ENCODE data around the gene MAP2K3.

The MAP2K3 gene

GRCh38 chr17:21246698-21247097 lies 37.8 kb upstream of the MAP2K3 start:
- H3K79me2 ChIP-seq (ENCODE audit: control insufficient read depth, insufficient read depth, low read length, unreplicated experiment), result no peaks in the 10 kb centered on the region
- H3K4me3 ChIP-seq (ENCODE audit: low read depth, low read length), result no peak overlapping the region
- no peaks in the 10 kb centered on the region for H3K27me3 ChIP-seq (ENCODE audit: insufficient read depth, low read length)
- peaks cover 17% of the 10 kb centered on the region for H3K4me1 ChIP-seq (ENCODE audit: control insufficient read depth, insufficient read depth, low read length, unreplicated experiment)
- H2AFZ ChIP-seq (ENCODE audit: low read length, unreplicated experiment), result no peak overlapping the region
- H3K27ac ChIP-seq (ENCODE audit: low read depth, low read length), result no peak overlapping the region
- no peaks in the 10 kb centered on the region for H3K36me3 ChIP-seq (ENCODE audit: insufficient read depth, low read length)

- Histone ChIP-seq H3K27ac (ENCODE audit: low read depth, low read length) (no peak overlapping the region), H2AFZ (ENCODE audit: low read length, unreplicated experiment) (no peak overlapping the region), H3K27me3 (ENCODE audit: insufficient read depth, low read length) (no peaks in the 10 kb centered on the region), H3K79me2 (ENCODE audit: control insufficient read depth, insufficient read depth, low read length, unreplicated experiment) (no peaks in the 10 kb centered on the region), H3K4me1 (ENCODE audit: control insufficient read depth, insufficient read depth, low read length, unreplicated experiment) (peaks cover 16% of the 10 kb centered on the region), H3K4me3 (ENCODE audit: low read depth, low read length) (no peak overlapping the region), H3K36me3 (ENCODE audit: insufficient read depth, low read length) (no peaks in the 10 kb centered on the region)
Observed at GRCh38 chr17:21247552-21248258, 36.8 kb upstream of the MAP2K3 start.

- Histone ChIP-seq H3K4me1 (ENCODE audit: control insufficient read depth, insufficient read depth, low read length, unreplicated experiment) (peaks cover 16% of the 10 kb centered on the region), H3K36me3 (ENCODE audit: insufficient read depth, low read length) (no peaks in the 10 kb centered on the region), H3K4me3 (ENCODE audit: low read depth, low read length) (no peak overlapping the region), H3K27ac (ENCODE audit: low read depth, low read length) (no peak overlapping the region), H3K79me2 (ENCODE audit: control insufficient read depth, insufficient read depth, low read length, unreplicated experiment) (no peaks in the 10 kb centered on the region), H3K27me3 (ENCODE audit: insufficient read depth, low read length) (no peaks in the 10 kb centered on the region), H2AFZ (ENCODE audit: low read length, unreplicated experiment) (no peak overlapping the region)
Observed at GRCh38 chr17:21248500-21248899, 36.0 kb upstream of the MAP2K3 start.

GRCh38 chr17:21249086-21249795 lies 35.3 kb upstream of the MAP2K3 start:
- Histone ChIP-seq H3K27ac (ENCODE audit: low read depth, low read length) (no peak overlapping the region), H3K4me3 (ENCODE audit: low read depth, low read length) (no peak overlapping the region)

GRCh38 chr17:21249920-21250703 lies 34.4 kb upstream of the MAP2K3 start:
- H3K27ac ChIP-seq (ENCODE audit: low read depth, low read length), result no peak overlapping the region
- peaks cover 16% of the 10 kb centered on the region for H3K4me1 ChIP-seq (ENCODE audit: control insufficient read depth, insufficient read depth, low read length, unreplicated experiment)
- no peaks in the 10 kb centered on the region for H3K79me2 ChIP-seq (ENCODE audit: control insufficient read depth, insufficient read depth, low read length, unreplicated experiment)
- H3K36me3 ChIP-seq (ENCODE audit: insufficient read depth, low read length), result no peaks in the 10 kb centered on the region
- no peak overlapping the region for H2AFZ ChIP-seq (ENCODE audit: low read length, unreplicated experiment)
- no peaks in the 10 kb centered on the region for H3K27me3 ChIP-seq (ENCODE audit: insufficient read depth, low read length)
- H3K4me3 ChIP-seq (ENCODE audit: low read depth, low read length), result no peak overlapping the region

More at GRCh38 chr17:21249086-21249795, 35.3 kb upstream of the MAP2K3 start:
- no peaks in the 10 kb centered on the region for H3K27me3 ChIP-seq (ENCODE audit: insufficient read depth, low read length)
- H3K4me1 ChIP-seq (ENCODE audit: control insufficient read depth, insufficient read depth, low read length, unreplicated experiment), result peaks cover 16% of the 10 kb centered on the region
- H3K79me2 ChIP-seq (ENCODE audit: control insufficient read depth, insufficient read depth, low read length, unreplicated experiment), result no peaks in the 10 kb centered on the region
- H2AFZ ChIP-seq (ENCODE audit: low read length, unreplicated experiment), result no peak overlapping the region
- no peaks in the 10 kb centered on the region for H3K36me3 ChIP-seq (ENCODE audit: insufficient read depth, low read length)

- Histone ChIP-seq H3K4me3 (ENCODE audit: low read depth, low read length) (no peak overlapping the region), H2AFZ (ENCODE audit: low read length, unreplicated experiment) (no peak overlapping the region), H3K79me2 (ENCODE audit: control insufficient read depth, insufficient read depth, low read length, unreplicated experiment) (no peaks in the 10 kb centered on the region), H3K36me3 (ENCODE audit: insufficient read depth, low read length) (no peaks in the 10 kb centered on the region), H3K27ac (ENCODE audit: low read depth, low read length) (no peak overlapping the region), H3K27me3 (ENCODE audit: insufficient read depth, low read length) (no peaks in the 10 kb centered on the region), H3K4me1 (ENCODE audit: control insufficient read depth, insufficient read depth, low read length, unreplicated experiment) (peaks cover 16% of the 10 kb centered on the region)
Observed at GRCh38 chr17:21250854-21251253, 33.7 kb upstream of the MAP2K3 start.

GRCh38 chr17:21251337-21252010 lies 33.0 kb upstream of the MAP2K3 start:
- peaks cover 17% of the 10 kb centered on the region for H3K4me1 ChIP-seq (ENCODE audit: control insufficient read depth, insufficient read depth, low read length, unreplicated experiment)
- H2AFZ ChIP-seq (ENCODE audit: low read length, unreplicated experiment), result no peak overlapping the region
- H3K4me3 ChIP-seq (ENCODE audit: low read depth, low read length), result no peak overlapping the region
- H3K36me3 ChIP-seq (ENCODE audit: insufficient read depth, low read length), result no peaks in the 10 kb centered on the region
- no peaks in the 10 kb centered on the region for H3K79me2 ChIP-seq (ENCODE audit: control insufficient read depth, insufficient read depth, low read length, unreplicated experiment)
- H3K27ac ChIP-seq (ENCODE audit: low read depth, low read length), result no peak overlapping the region
- no peaks in the 10 kb centered on the region for H3K27me3 ChIP-seq (ENCODE audit: insufficient read depth, low read length)

GRCh38 chr17:21252289-21252795 lies 32.2 kb upstream of the MAP2K3 start:
- Histone ChIP-seq H3K27ac (ENCODE audit: low read depth, low read length) (no peak overlapping the region), H3K4me3 (ENCODE audit: low read depth, low read length) (peak overlapping the region; percentile 78), H2AFZ (ENCODE audit: low read length, unreplicated experiment) (peak overlapping the region; percentile 73)

GRCh38 chr17:21252796-21253645 lies 31.5 kb upstream of the MAP2K3 start, which contains the start of gene NATD1:
Gene NATD1 (minus strand): TSS chr17:21253410. CDS start chr17:21253264, 146 bp downstream.
- no peaks in the 10 kb centered on the region for H3K79me2 ChIP-seq (ENCODE audit: control insufficient read depth, insufficient read depth, low read length, unreplicated experiment)
- peak within 1 kb of the TSS; percentile 78 for H3K4me3 ChIP-seq (ENCODE audit: low read depth, low read length)
- H3K27me3 ChIP-seq (ENCODE audit: insufficient read depth, low read length), result no peaks in the 10 kb centered on the region
- H2AFZ ChIP-seq (ENCODE audit: low read length, unreplicated experiment), result peak within 1 kb of the TSS; percentile 94
- no peaks in the 10 kb centered on the region for H3K36me3 ChIP-seq (ENCODE audit: insufficient read depth, low read length)
- H3K27ac ChIP-seq (ENCODE audit: low read depth, low read length), result no peak within 1 kb of the TSS
- peaks cover 25% of the 10 kb centered on the region for H3K4me1 ChIP-seq (ENCODE audit: control insufficient read depth, insufficient read depth, low read length, unreplicated experiment)

More at GRCh38 chr17:21252289-21252795, 32.2 kb upstream of the MAP2K3 start:
- no peaks in the 10 kb centered on the region for H3K36me3 ChIP-seq (ENCODE audit: insufficient read depth, low read length)
- H3K79me2 ChIP-seq (ENCODE audit: control insufficient read depth, insufficient read depth, low read length, unreplicated experiment), result no peaks in the 10 kb centered on the region
- peaks cover 22% of the 10 kb centered on the region for H3K4me1 ChIP-seq (ENCODE audit: control insufficient read depth, insufficient read depth, low read length, unreplicated experiment)
- no peaks in the 10 kb centered on the region for H3K27me3 ChIP-seq (ENCODE audit: insufficient read depth, low read length)
